Skeletal muscle tissue (tissue), 4 donors: Measurements from ENCODE around the gene ICE2. TPM values are rescaled to one million over a fixed set of nuclear protein-coding genes. Genes with fewer than 3 reads are reported as not detected.

Source experiments
- H3K27ac ChIP-seq: one replicate; pipeline ENCODE4 v1.7.0; 2013; ENCODE audit warnings: mild to moderate bottlenecking, low read depth, low read length, inconsistent platforms
- H3K27me3 ChIP-seq, 3 donors: one replicate each; pipeline ENCODE4 v1.7.0; 2013; ENCODE audit warnings: low read length in 3 of 3; ENCODE audit not compliant: control insufficient read depth in 3 of 3, insufficient read depth in 3 of 3
- H3K36me3 ChIP-seq, 3 donors: one replicate each; pipeline ENCODE4 v1.7.0; 2013; ENCODE audit warnings: low read length in 3 of 3; ENCODE audit not compliant: control insufficient read depth in 3 of 3, insufficient read depth in 3 of 3
- H3K4me1 ChIP-seq, 3 donors: one replicate each; pipeline ENCODE4 v1.7.0; 2013; ENCODE audit warnings: low read length in 3 of 3, mild to moderate bottlenecking in 3 of 3; ENCODE audit not compliant: control insufficient read depth in 3 of 3, insufficient read depth in 3 of 3
- H3K4me3 ChIP-seq, 3 donors: one replicate each; pipeline ENCODE4 v1.7.0; 2013; ENCODE audit warnings: low read length in 3 of 3
- H3K9ac ChIP-seq, 3 donors: one replicate each; pipeline ENCODE4 v1.7.0; 2013; ENCODE audit warnings: low read length in 3 of 3, mild to moderate bottlenecking in 3 of 3, moderate library complexity in 2 of 3, low read depth in 1 of 3
- H3K9me3 ChIP-seq, 3 donors: one replicate each; pipeline ENCODE4 v1.7.0; 2013; ENCODE audit warnings: low read length in 3 of 3; ENCODE audit not compliant: control insufficient read depth in 3 of 3
- total RNA-seq: library from RNA; depleted of rRNA; stranded (reverse); fragments of >200 nt; gene quantifications from one replicate; pipeline ENCODE4 v1.2.3, GENCODE V29; 2014
- donor health status: Osteomylitis.

Gene ICE2
- total RNA-seq, 1 donor from 2014 or later = 34.4 TPM

DNA sequence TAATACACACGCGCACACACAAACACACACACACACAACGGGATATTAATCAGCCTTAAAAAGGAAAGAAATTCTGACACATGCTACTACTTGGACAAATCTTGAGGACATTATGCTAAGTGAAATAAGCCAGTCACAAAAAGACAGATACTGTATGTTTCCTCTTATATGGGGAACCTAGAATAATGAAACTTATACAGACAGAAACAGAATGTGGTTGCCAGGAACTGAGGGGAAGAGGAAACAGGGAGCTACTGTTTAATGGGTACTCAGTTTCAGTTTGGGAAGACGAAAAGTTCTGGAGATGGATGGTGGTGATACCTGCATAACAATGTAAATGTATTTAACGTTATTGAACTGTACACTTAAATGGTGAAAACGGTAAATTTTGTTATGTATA, 20.2 kb downstream of the ICE2 start:
- no peak overlapping the region for H3K27ac ChIP-seq
- H3K27me3 ChIP-seq = no peaks in the 10 kb centered on the region
- no peak overlapping the region for H3K9ac ChIP-seq
- peaks cover 0 to 28% (median 26%) of the 10 kb centered on the region in 3 donors for H3K36me3 ChIP-seq
- no peaks in the 10 kb centered on the region for H3K4me1 ChIP-seq
- no peak overlapping the region for H3K4me3 ChIP-seq
- H3K9me3 ChIP-seq = no peaks in the 10 kb centered on the region

DNA sequence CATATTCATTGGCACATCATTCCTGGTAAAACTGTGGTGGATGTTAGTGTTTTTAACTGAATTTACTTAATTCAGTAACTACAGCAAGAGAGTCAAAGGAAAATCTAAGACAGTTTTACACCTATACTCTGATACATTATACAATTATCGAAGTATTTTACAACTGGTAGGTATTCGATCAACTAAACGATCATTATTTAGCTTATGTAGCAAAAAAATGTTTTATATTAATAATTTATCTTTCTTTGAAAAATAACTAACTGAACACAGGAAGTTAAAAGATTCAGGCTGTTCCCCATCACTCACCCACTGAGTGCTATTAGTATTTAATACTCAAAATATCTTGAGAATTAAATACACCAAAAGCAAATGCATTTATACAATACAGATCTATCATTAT, 21.0 kb downstream of the ICE2 start:
- H3K36me3 ChIP-seq = peaks cover under 1 to 32% (median 25%) of the 10 kb centered on the region in 3 donors
- no peak overlapping the region for H3K27ac ChIP-seq
- H3K4me1 ChIP-seq = no peaks in the 10 kb centered on the region
- no peak overlapping the region for H3K4me3 ChIP-seq
- H3K9me3 ChIP-seq = no peaks in the 10 kb centered on the region
- no peak overlapping the region for H3K9ac ChIP-seq
- no peaks in the 10 kb centered on the region for H3K27me3 ChIP-seq

DNA sequence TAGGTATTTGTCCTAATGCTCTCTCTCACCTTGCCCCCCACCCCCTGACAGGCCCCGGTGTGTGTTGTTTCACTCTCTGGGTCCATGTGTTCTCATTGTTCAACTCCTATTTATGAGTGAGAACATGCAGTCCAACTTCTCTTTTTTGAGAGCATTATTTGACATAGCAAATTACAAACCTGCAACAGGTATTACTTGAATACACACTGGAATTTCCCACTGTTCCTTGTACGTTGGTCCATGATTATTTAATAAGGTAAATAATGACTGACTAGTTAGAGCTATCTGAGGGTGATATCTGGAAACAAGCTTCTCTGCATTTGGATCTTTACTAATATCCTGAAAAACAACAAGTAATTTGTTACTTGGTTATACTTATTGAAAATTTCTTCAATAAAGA, 24.1 kb downstream of the ICE2 start:
- H3K4me1 ChIP-seq = no peaks in the 10 kb centered on the region
- no peak overlapping the region for H3K27ac ChIP-seq
- no peak overlapping the region for H3K9ac ChIP-seq
- H3K9me3 ChIP-seq = no peaks in the 10 kb centered on the region
- no peaks in the 10 kb centered on the region for H3K27me3 ChIP-seq
- peaks cover 12 to 35% (median 26%) of the 10 kb centered on the region in 3 donors for H3K36me3 ChIP-seq
- no peak overlapping the region for H3K4me3 ChIP-seq

DNA sequence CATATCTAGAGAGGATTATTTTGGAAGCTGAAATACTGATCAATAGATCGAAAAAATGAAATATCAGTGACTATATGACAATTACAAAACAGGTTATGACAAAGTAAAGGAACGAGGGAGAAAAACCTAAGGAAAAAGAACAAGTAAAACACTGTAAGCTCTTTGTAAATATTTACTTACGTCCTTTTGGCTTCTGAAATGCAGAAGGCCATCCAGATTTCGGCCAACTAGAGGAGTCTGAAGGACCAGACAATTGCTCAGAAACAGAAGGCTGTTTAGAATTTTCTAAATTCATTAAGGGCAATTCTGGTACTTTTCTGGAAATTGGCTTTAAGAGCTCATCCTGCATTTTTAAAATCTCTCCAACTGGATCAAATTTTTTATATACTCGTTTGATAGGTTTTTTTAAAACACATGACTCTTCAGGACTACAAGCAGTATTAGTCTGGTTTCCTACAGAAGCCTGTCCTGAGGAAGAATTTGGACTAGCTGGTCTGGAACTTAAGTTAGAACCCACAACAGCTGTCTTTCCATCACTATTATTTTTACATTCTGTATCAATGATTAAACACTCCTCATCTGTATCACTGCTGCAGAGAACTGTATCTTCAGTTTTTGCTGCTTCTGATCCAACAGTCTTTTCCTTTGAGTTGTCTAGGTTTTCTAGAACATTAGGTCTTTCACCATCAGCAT, 30.1 kb downstream of the ICE2 start:
- Histone ChIP-seq H3K9ac (no peak overlapping the region), H3K4me1 (no peaks in the 10 kb centered on the region), H3K36me3 (peaks cover 12 to 28% (median 19%) of the 10 kb centered on the region in 3 donors), H3K27me3 (no peaks in the 10 kb centered on the region), H3K4me3 (no peak overlapping the region), H3K9me3 (no peaks in the 10 kb centered on the region), H3K27ac (no peak overlapping the region)

DNA sequence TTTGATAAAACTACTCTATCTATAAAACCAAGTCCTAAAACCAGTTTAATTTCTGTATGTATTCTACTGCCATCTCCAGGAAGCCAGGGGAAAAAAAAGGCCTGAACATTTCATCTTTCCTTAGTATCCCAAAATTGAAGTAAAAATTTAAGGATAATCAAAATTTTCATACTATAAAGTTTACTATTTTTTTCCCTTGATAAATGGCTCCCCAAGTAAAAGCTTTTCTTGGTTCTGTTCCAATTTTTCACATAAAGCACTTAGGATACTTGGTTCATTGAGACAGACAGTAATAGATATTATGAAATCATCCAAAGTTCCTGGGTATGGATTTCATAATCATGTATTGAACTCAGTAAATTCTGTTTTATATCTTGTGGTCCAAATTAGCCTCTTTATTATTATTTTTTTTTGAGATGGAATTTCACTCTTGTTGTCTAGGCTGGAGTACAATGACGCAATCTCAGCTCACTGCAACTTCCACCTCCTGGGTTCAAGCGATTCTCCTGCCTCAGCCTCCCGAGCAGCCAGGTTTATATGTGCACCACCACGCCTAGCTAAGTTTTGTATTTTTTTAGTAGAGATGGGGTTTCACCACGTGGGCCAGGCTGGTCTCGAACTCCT, 34.5 kb downstream of the ICE2 start:
- Histone ChIP-seq H3K9ac (no peak overlapping the region), H3K27me3 (no peaks in the 10 kb centered on the region), H3K4me3 (no peak overlapping the region), H3K9me3 (no peaks in the 10 kb centered on the region), H3K36me3 (peaks cover 0 to 20% (median 5%) of the 10 kb centered on the region in 3 donors), H3K27ac (no peak overlapping the region), H3K4me1 (no peaks in the 10 kb centered on the region)

DNA sequence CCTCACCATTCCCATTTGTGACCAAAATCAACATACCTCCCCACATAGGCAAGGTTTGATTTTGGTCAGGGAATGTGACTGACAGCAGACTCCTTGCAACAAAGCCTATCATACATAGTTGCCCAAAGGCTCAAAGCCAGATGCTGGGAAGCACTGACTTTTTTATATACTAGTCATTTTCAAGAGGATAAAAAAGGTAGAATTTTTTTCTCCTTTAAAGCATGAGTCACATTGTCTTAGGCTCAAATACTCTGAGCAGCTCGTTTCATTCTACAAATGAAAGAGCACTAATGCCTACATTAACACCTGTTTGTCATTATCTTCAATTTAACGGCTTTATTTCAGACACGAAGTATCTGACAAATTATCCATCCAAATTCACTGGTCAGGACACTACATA, 36.2 kb downstream of the ICE2 start:
- no peaks in the 10 kb centered on the region for H3K4me1 ChIP-seq
- H3K27ac ChIP-seq = no peak overlapping the region
- peaks cover 0 to 15% (median 7%) of the 10 kb centered on the region in 3 donors for H3K36me3 ChIP-seq
- H3K27me3 ChIP-seq = no peaks in the 10 kb centered on the region
- H3K9ac ChIP-seq = no peak overlapping the region
- H3K4me3 ChIP-seq = no peak overlapping the region
- no peaks in the 10 kb centered on the region for H3K9me3 ChIP-seq

DNA sequence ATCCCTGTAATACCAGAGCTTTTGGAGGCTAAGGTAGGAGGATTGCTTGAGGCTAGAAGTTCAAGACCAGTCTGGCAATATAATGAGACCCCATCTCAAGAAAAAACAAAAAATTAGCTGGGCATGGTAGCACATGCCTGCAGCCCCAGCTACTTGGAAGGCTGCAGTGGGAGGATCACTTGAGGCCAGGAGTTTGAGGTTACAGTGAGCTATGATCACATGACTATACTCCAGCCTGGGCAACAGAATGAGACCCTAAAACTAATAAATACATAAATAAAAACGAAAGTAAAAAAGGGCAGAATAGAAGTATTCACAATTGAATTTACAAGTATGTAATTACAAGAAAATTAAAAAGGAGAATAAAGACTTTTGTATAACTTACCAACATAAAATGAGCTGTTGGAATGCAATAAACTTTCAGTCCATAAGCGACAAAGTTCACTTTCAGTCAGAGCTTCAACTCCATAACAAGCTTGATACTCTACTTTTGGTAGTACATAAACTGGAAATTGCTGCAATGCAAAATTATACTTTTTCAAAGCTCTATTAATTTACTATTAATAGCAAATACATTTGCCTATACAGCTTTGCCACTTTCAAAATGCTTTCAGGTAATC, 36.8 kb downstream of the ICE2 start:
- Histone ChIP-seq H3K4me1 (no peaks in the 10 kb centered on the region), H3K9me3 (no peaks in the 10 kb centered on the region), H3K36me3 (peaks cover 0 to 15% (median 7%) of the 10 kb centered on the region in 3 donors), H3K4me3 (no peak overlapping the region), H3K27me3 (no peaks in the 10 kb centered on the region), H3K27ac (no peak overlapping the region), H3K9ac (no peak overlapping the region)

DNA sequence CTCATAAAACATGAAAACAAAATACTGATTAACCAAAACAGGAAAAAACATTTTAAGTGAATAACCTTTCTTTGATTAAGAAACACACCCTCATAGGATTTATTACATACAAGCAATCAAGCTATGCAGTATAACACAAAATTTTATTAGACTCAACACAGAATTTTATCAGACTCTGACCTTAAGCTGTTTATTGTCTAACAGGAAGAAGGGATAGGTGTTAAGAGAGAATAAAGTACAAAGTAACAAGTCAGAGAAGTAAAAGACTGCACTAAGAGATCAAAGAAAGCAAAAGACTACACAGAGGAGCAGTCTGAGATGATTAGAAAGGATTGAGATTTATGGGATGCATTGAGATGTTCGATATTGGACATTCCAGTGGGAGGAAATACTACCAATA, 37.6 kb downstream of the ICE2 start:
- Histone ChIP-seq H3K27me3 (no peaks in the 10 kb centered on the region), H3K4me3 (no peak overlapping the region), H3K9ac (no peak overlapping the region), H3K36me3 (peaks cover 0 to 15% (median 7%) of the 10 kb centered on the region in 3 donors), H3K4me1 (no peaks in the 10 kb centered on the region), H3K9me3 (no peaks in the 10 kb centered on the region), H3K27ac (no peak overlapping the region)

DNA sequence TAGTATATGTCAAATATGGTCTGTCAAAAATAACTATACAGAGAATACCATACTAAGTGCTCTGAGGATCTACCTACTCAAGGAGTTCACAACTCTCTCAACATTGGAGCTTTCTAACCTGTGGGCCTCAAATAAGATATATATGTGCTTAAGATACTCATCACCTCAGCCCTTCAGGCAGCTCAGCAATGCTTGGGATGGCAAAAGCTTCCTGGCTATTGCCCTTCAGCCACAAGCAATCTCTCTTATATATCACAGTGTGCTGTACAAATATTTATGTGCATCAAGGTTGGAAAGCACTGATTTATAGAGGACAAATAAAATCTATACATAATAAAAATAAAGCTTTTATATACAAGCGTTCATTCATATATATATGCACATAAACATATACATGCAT, 40.3 kb downstream of the ICE2 start:
- Histone ChIP-seq H3K4me1 (no peaks in the 10 kb centered on the region), H3K27ac (no peak overlapping the region), H3K36me3 (peaks cover 4 to 29% (median 13%) of the 10 kb centered on the region in 3 donors)

DNA sequence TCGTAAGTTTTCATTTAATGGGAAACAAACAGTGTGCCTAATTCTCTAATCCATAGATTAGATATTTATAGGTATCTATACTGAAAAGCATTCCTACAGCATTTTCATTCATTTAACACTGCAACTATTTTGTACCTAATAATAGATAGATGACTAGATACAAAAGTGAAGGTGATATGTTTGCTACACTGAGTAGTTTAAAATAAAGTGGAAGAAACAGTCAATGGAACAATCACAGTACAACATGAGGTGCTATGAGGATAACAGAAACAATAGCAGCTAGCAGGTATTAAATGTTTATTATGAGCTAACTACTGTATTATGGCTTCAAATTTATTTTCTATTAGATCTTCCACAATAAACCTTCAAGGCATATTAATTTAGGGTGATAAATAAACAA, 50.0 kb downstream of the ICE2 start:
- no peak overlapping the region for H3K27ac ChIP-seq
- H3K27me3 ChIP-seq = no peaks in the 10 kb centered on the region
- H3K9me3 ChIP-seq = no peaks in the 10 kb centered on the region
- peaks cover 0 to 15% (median 10%) of the 10 kb centered on the region in 3 donors for H3K36me3 ChIP-seq
- H3K4me1 ChIP-seq = peaks cover 0 to 3% (median 0%) of the 10 kb centered on the region in 3 donors
- no peak overlapping the region for H3K9ac ChIP-seq
- no peak overlapping the region for H3K4me3 ChIP-seq

More for the DNA sequence above, 40.3 kb downstream of the ICE2 start:
- Histone ChIP-seq H3K9me3 (no peaks in the 10 kb centered on the region), H3K27me3 (no peaks in the 10 kb centered on the region), H3K9ac (no peak overlapping the region), H3K4me3 (no peak overlapping the region)
